DMS 273 treated with DMSO at 0.1 percent for 48 hours (cell line): Measurements from ENCODE around the gene ELMO3.

ENCODE experiments used
- DNase-seq: peaks from one replicate; lab custom pipeline; 2025; lab: John Stamatoyannopoulos, UW

ELMO3 gene

DNA sequence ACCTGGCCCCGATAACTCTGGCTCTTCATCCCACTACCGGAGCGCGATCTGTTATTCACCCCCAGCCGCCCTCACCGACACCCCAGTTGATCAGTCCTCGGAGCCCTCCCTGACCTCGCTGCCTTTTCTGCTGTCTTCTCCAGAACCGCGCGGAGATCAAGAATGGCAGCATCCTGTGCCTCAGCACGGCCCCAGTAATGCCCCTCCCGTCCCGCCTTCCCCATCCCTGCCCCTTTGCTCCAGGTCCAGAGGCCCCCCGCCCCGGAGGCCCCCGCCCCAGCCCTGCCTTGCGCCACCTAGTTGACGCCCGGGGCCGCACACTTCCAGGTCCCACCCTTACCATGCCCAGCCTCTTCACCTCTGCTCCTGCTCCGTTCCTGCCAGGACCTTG is 872 bp downstream of the ELMO3 start:
- DNase-seq = no peak

DNA sequence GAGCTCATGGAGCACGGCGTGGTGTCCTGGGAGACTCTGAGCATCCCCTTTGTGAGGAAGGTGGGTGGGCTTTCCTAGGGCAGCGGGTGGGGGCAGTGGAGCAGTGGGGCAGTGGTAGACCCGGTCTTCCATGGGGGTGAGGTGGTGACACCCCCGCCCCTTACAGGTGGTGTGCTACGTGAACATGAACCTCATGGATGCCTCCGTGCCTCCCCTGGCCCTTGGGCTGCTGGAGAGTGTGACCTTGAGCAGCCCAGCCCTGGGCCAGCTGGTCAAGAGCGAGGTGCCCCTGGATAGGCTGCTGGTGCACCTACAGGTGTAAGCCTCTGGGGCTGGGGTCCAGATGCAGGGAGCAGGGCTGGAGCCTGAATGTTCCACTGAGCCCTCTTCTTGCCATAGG is 1.6 kb downstream of the ELMO3 start:
- DNase-seq = no peak

GRCh38 chr16:67201411-67202345 is 2.7 kb downstream of the ELMO3 start:
- no peak for DNase-seq

- DNase-seq = no peak
Measured at GRCh38 chr16:67202426-67202825, 3.5 kb downstream of the ELMO3 start.

- DNase-seq = no peak
Measured at GRCh38 chr16:67202956-67203493, 4.1 kb downstream of the ELMO3 start.

GRCh38 chr16:67204076-67204475 is 5.1 kb downstream of the ELMO3 start:
- no peak for DNase-seq

GRCh38 chr16:67206129-67206837 is 7.4 kb downstream of the ELMO3 start:
- no peak for DNase-seq

DNA sequence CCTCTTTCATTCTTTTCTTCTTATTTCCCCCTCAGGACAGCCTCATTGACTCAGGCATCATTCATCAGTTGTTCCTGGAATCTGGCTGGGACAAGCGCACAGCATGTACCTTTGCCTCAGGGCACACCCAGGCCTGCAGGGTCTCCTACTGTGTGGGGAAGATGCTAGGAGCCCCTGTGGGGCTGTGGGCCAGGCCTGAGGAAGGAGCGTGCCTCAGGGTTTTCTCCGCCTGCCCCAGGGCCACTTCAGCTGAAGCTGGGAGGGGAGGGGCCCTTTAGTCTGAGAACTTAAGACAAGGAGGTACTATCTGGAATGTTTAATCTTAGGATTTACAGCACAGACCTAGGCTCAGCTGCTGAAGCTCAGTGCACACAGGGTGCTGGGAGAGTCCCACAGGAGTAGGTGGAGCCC is 7.9 kb downstream of the ELMO3 start:
- no peak for DNase-seq

DNA sequence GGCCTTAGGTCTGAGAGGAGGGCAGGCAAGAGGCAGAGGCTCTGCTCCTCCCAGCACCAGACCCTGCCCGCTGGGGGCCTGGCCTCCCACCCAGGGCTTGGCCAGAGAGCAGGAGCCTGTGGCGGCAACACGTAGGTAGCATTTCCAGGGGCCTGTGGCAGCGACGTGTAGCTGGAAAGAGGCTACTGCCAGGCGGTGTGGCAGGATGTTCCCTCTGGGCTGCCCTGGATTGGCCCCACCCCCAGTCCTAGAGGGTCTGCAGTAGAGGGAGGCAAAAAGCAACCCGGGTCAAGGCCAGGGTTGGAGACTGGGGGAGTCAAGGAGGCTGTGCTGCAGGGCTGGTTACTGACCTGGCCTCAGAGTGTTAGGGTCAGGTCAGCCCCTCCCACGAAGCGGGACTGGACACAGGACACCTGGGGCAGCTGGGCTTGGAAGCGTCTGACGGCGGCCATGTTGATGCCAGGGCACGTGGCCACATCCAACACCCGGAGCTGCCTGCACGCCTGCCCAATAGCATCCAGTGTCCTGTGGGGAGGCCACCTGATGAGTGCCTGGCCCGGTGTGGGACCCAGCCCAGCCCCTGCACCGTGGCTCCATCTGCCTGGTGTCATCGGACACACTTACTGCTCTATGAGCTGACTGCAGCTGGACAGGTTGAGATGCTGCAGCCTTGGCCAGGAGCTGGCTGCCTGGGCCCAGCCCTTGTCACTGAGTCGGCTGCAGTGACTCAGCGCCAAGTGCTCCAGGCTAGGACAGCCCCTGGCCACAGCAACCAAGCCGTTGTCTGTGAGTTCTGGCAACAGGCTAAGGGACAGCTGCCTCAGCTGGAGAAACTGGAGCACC is 8.5 kb downstream of the ELMO3 start:
- DNase-seq = no peak

GRCh38 chr16:67208154-67208896 is 9.4 kb downstream of the ELMO3 start:
- DNase-seq = no peak

DNA sequence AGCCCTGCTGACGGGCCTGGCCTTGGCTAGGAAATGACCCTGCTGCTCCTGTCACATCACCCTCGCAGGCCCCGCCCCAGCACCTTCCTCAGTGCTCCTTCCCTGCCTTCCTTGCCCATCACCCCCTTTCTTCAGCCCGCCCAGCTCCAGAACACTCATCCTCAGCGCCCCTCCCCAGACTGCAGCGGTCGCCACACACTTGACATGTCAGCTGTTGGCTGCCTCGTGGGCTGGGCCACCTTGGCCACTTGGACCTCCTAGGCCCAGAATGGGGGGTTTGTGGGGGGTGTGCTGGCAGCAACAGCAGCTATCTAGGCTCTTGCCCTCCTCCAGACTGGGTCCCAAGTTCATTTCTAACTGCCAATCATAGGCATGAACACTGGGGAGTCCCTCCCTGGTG is 10.6 kb downstream of the ELMO3 start:
- DNase-seq = no peak

DNA sequence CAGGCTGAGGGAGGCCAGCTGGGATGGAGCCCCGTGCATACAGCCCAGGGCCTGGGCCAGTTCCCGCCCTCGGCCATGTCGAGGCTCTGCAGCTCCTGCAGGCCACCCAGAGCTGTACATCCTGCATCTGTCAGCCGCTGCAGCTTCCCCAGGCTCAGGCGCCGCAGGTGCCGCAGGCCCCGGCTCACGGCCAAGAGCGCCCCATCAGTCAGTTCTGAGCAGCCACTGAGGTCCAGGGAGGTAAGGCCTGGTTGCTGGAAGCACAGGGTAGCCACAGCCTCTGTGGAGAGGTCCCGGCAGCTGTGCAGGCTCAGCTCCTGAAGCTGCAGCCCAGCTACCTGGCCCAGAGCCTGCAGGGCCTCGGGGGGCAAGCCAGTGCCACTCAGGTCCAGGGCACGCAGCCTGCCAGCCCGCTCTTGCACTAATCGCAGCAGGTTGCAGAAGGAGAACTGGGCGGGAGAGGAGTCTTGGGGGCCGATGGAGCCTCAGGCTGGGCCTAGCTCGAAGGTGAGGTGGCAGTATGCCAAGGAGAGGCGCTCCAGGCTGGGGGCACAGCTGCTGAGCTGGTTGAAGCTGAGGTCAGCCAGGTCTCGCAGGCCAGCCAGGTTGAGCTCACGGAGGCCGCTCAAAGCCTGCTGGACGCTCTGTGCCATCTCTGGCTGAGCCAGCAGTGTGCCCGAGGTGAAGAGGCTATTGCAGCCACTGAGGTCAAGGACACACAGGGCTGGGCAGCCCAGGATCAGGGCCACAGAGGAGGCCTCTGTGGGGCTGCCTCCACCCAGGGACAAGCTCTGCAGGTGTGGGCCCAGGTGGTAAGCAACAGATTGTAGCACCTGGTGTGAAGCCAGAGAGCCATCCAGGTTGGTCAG is 11.4 kb downstream of the ELMO3 start:
- no peak for DNase-seq

DNA sequence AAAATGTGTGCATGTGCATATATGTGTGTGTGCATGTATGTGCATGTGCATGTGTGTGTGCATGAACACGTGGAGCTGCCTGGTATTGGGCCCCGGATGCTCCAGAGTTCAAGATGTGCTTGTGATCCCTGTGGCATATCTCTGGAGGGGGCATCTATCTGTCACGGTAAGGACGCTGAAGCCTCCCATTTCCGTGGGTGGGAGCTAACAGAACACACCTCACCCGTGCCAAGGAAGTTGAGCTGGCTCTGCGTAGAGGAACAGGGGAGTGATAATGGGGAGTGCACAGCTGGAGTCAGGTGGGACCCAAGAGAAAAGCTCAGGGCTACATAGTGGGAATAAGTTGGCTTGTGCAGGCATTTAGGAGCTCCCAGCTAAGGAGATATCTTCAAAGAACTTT is 12.7 kb downstream of the ELMO3 start:
- no peak for DNase-seq

DNA sequence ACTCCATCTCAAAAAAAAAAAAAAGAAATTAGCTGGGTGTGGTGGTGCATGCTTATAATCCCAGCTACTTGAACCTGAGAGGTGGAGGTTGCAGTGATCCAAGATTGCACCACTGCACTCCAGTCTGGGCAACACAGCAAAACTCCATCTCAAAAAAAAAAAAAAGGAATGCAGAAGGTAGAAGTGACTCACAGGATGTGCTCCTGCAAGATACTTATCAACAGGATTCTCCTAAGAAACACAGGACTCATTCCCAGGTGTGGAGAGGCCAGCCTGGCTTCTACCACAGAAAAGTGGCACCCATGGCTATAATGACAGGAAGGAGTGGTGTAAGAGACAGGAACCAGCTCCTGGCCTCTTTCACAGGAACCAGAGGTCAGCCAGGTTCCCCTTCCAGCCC is 13.8 kb downstream of the ELMO3 start:
- no peak for DNase-seq

- no peak for DNase-seq
Measured at GRCh38 chr16:67213197-67214019, 14.5 kb downstream of the ELMO3 start.

GRCh38 chr16:67215706-67216105 is 16.8 kb downstream of the ELMO3 start:
- no peak for DNase-seq

- no peak for DNase-seq
Measured at GRCh38 chr16:67216612-67217490, 17.9 kb downstream of the ELMO3 start.

GRCh38 chr16:67223992-67224391 is 25.1 kb downstream of the ELMO3 start:
- no peak for DNase-seq
